Pancreas (tissue), 10 donors: Measurements from ENCODE around the gene TANGO2. TPM values are rescaled to one million over a fixed set of nuclear protein-coding genes. Genes with fewer than 3 reads are reported as not detected.

Experiments
- ATAC-seq, 4 donors: fragments of 200-7000 bp; cut with Tn5 transposase; one replicate each; pipeline versions ENCODE4 v1.8.0 to v1.9.1; 2020; ENCODE audit warnings: mild to moderate bottlenecking in 4 of 4, moderate library complexity in 4 of 4
- DNase-seq, 6 donors: peaks; one replicate each; pipeline ENCODE4 v3.0.0-alpha.2; 2020
- FAIRE-seq: peaks from 2 replicates; lab custom pipeline; 2012; peaks lifted over from hg19 to GRCh38; lab: Jason Lieb, UNC
- H3K27ac ChIP-seq, 4 donors: fragments of 200-600 bp; sonication (generic); 1 replicate in 3 of 4; 2 replicates in 1 of 4; pipeline versions ENCODE4 v1.5.0 to v1.8.0; 2020
- H3K27me3 ChIP-seq, 4 donors: fragments of 200-600 bp; one replicate each; pipeline ENCODE4 v1.8.0; 2021
- H3K36me3 ChIP-seq, 3 donors: fragments of 200-600 bp; sonication (generic) in 1 of 3; one replicate each; pipeline versions ENCODE4 v1.5.0 to v1.8.0; 2020 to 2021
- H3K4me1 ChIP-seq, 3 donors: fragments of 200-600 bp; one replicate each; pipeline ENCODE4 v1.8.0; 2021
- H3K4me3 ChIP-seq, 4 donors: fragments of 200-600 bp; sonication (generic) in 2 of 4; one replicate each; pipeline versions ENCODE4 v1.5.0 to v1.8.0; 2020 to 2021
- H3K9me3 ChIP-seq, 4 donors: fragments of 200-600 bp; one replicate each; pipeline ENCODE4 v1.8.0; 2021
- CTCF ChIP-seq, 4 donors: fragments of 200-600 bp; sonication (generic) in 3 of 4; IDR thresholded peaks; one replicate each; pipeline versions ENCODE4 v1.5.0 to v1.8.0; 2021; ENCODE audit warnings: antibody characterized with exemption in 4 of 4
- whole genome bisulfite sequencing, 2 donors: extraction: QIAGEN DNeasy Blood & Tissue Kit; methylation state at CpG; one replicate each; pipeline ENCODE4 v1.1.7; 2013; 5-methylcytosine and 5-hydroxymethylcytosine counted together
- intact Hi-C, 3 donors: fragments of 100-400 bp; cut with DNase I; formaldehyde crosslinking; loops; one replicate each; pipeline versions ENCODE4 v1.11.1 to v1.14.2; 2022
- polyA plus RNA-seq, 2 donors: library from polyadenylated mRNA; stranded (reverse); fragments of 200-250 nt; gene quantifications; one replicate each; pipeline ENCODE4 v1.2.3, GENCODE V29; 2013
- total RNA-seq, 6 donors: library from RNA; stranded (reverse); fragmentation: NEBNext Ultra II Directional in 4 of 6; extraction: Animal tissue kit (Norgen Biotek cat#: 25700) in 4 of 6; gene quantifications; one replicate each; pipeline versions ENCODE4 v1.2.1 to v1.2.4, GENCODE V29; 2021 to 2023
- donor health status: healthy with polysubstance abuse.
- donor health status: DM: no; HTN: no; CAD: no; lungs with moderate emphysema.
- donor health status: DM: no; HTN: no; CAD: no.
- donor health status: control.
- donor health status: control.
- donor health status: Bipolar disorder and iron deficiency.
- donor health status: DM: yes; HTN: yes; CAD: no.
- donor health status: DM: no; HTN: no; CAD: no.
- donor health status: DM: no; HTN: no; CAD: no.
- donor health status: DM: yes; HTN: yes; CAD: no.

The TANGO2 gene
- total and polyA plus RNA-seq, 8 donors = 4.0 to 20.4 (median 11.5) TPM

- FAIRE-seq = no peak
- 85 to 94% methylated on average over 7 of the region's 7 CpGs for WGBS, 2 donors
Measured at GRCh38 chr22:20069331-20070042, 48.6 kb downstream of the TANGO2 start.

GRCh38 chr22:20071524-20071972 is 50.6 kb downstream of the TANGO2 start:
- no peaks in the 10 kb centered on the region for H3K36me3 ChIP-seq
- 82 to 84% methylated on average over 8 of the region's 8 CpGs for WGBS, 2 donors
- H3K27ac ChIP-seq = no peak overlapping the region
- intact Hi-C loops = no loop called here
- no peak for DNase-seq
- H3K4me3 ChIP-seq = no peak overlapping the region
- TF ChIP-seq CTCF (IDR thresholded peaks at IDR 0.05) = no peak
- no peaks in the 10 kb centered on the region for H3K27me3 ChIP-seq
- no peaks in the 10 kb centered on the region for H3K4me1 ChIP-seq
- no peaks in the 10 kb centered on the region for H3K9me3 ChIP-seq
- no peak for FAIRE-seq
- no peak for ATAC-seq

More at GRCh38 chr22:20069331-20070042, 48.6 kb downstream of the TANGO2 start:
- Histone ChIP-seq H3K27me3 (no peaks in the 10 kb centered on the region), H3K4me3 (no peak overlapping the region), H3K36me3 (no peaks in the 10 kb centered on the region), H3K9me3 (no peaks in the 10 kb centered on the region), H3K4me1 (no peaks in the 10 kb centered on the region), H3K27ac (no peak overlapping the region)
- DNase-seq = no peak
- intact Hi-C loops = no loop called here
- no peak for ATAC-seq
- no peak for TF ChIP-seq CTCF (IDR thresholded peaks at IDR 0.05)

GRCh38 chr22:20076627-20077172 is 55.8 kb downstream of the TANGO2 start:
- H3K9me3 ChIP-seq = no peaks in the 10 kb centered on the region
- DNase-seq = no peak
- no peak for ATAC-seq
- H3K36me3 ChIP-seq = no peaks in the 10 kb centered on the region
- 53 to 56% methylated on average over 6 of the region's 6 CpGs for WGBS, 2 donors
- intact Hi-C loops = no loop called here
- peaks cover 6 to 11% (median 8%) of the 10 kb centered on the region in 3 donors for H3K4me1 ChIP-seq
- H3K27ac ChIP-seq = no peak overlapping the region
- H3K4me3 ChIP-seq = no peak overlapping the region
- no peak for FAIRE-seq
- no peak for TF ChIP-seq CTCF (IDR thresholded peaks at IDR 0.05)
- no peaks in the 10 kb centered on the region for H3K27me3 ChIP-seq

- Histone ChIP-seq H3K36me3 (no peaks in the 10 kb centered on the region), H3K4me3 (peak within 1 kb of the TSS; percentile 62 to 86 (median 72)), H3K27me3 (no peaks in the 10 kb centered on the region), H3K4me1 (peaks cover 16 to 31% (median 18%) of the 10 kb centered on the region in 3 donors), H3K9me3 (no peaks in the 10 kb centered on the region), H3K27ac (peak within 1 kb of the TSS; percentile 77 to 83 (median 80))
- WGBS, 2 donors = 0 to 1% methylated on average over 86 to 100 of the region's 100 CpGs
- intact Hi-C loops = no loop called here
- ATAC-seq (peak; percentile 94 to 97 (median 95)), FAIRE-seq (no peak), DNase-seq (peak; percentile 93 to 97 (median 94))
- no peak for TF ChIP-seq CTCF (IDR thresholded peaks at IDR 0.05)
Measured at GRCh38 chr22:20079745-20080444, 59.0 kb downstream of the TANGO2 start, which contains the start of gene DGCR8. Gene DGCR8, plus strand, starts transcription at chr22:20080241. Its CDS starts 5,723 bp downstream, at chr22:20085964.
